SK-N-SH treated with all-trans-retinoic acid at 6 μM for 48 hours (cell line): ENCODE measurements around the gene RBM44.

Source experiments
- ATAC-seq: fragments of 200-7000 bp; cut with Tn5 transposase; 3 replicates; pipeline ENCODE4 v1.9.1; 2020; ENCODE audit warnings: mild to moderate bottlenecking, moderate library complexity
- BACH2 ChIP-seq: fragments of 250-450 bp; sonication (Bioruptor Pico); IDR thresholded peaks from 2 replicates; pipeline ENCODE4 v1.9.0; 2021; ENCODE audit warnings: mild to moderate bottlenecking, borderline replicate concordance
- ESRRG ChIP-seq: fragments of 250-450 bp; sonication (Bioruptor Pico); IDR thresholded peaks from 2 replicates; pipeline ENCODE4 v1.6.1; 2021; ENCODE audit warnings: mild to moderate bottlenecking
- GLIS3 ChIP-seq: fragments of 250-450 bp; sonication (Bioruptor Pico); IDR thresholded peaks from 2 replicates; pipeline ENCODE4 v1.5.0; 2020; ENCODE audit warnings: mild to moderate bottlenecking, moderate library complexity
- ISL1 ChIP-seq: fragments of 250-450 bp; sonication (Bioruptor Pico); IDR thresholded peaks from 2 replicates; pipeline ENCODE4 v2.1.2; 2022; ENCODE audit warnings: mild to moderate bottlenecking, moderate library complexity
- OSR1 ChIP-seq: fragments of 250-450 bp; sonication (Bioruptor Pico); IDR thresholded peaks from 2 replicates; pipeline ENCODE4 v1.8.0; 2022; ENCODE audit warnings: moderate library complexity, mild to moderate bottlenecking, inconsistent platforms
- PPARA ChIP-seq: fragments of 250-450 bp; sonication (Bioruptor Pico); IDR thresholded peaks from 2 replicates; pipeline ENCODE4 v1.5.0; 2020; ENCODE audit warnings: mild to moderate bottlenecking, borderline replicate concordance
- RARB ChIP-seq: fragments of 250-450 bp; sonication (Bioruptor Pico); IDR thresholded peaks from 2 replicates; pipeline ENCODE4 v1.8.0; 2021; ENCODE audit warnings: mild to moderate bottlenecking, moderate library complexity
- SNAI2 ChIP-seq: fragments of 250-450 bp; sonication (Bioruptor Pico); IDR thresholded peaks from 2 replicates; pipeline ENCODE4 v1.5.0; 2020; ENCODE audit warnings: mild to moderate bottlenecking, moderate library complexity
- TCF4 ChIP-seq: fragments of 250-450 bp; sonication (Bioruptor Pico); IDR thresholded peaks from 2 replicates; pipeline ENCODE4 v1.8.0; 2021; ENCODE audit warnings: mild to moderate bottlenecking, moderate library complexity, borderline replicate concordance
- TOX ChIP-seq: fragments of 250-450 bp; sonication (Bioruptor Pico); IDR thresholded peaks from 2 replicates; pipeline ENCODE4 v1.8.0; 2021; ENCODE audit warnings: mild to moderate bottlenecking, moderate library complexity, borderline replicate concordance
- ZFP3 ChIP-seq: fragments of 250-450 bp; sonication (Bioruptor Pico); IDR thresholded peaks from 2 replicates; pipeline ENCODE4 v1.5.0; 2020; ENCODE audit warnings: mild to moderate bottlenecking, moderate library complexity
- ZFP30 ChIP-seq: fragments of 450-650 bp; formaldehyde crosslinking; IDR thresholded peaks from 2 replicates; pipeline ENCODE4 v1.5.0; 2022; ENCODE audit warnings: mild to moderate bottlenecking, moderate library complexity
- ZNF565 ChIP-seq: fragments of 450-650 bp; formaldehyde crosslinking; conservative IDR thresholded peaks from 2 replicates; pipeline ENCODE4 v1.5.0; 2020; ENCODE audit warnings: low read depth, mild to moderate bottlenecking, moderate library complexity
- ZNF8 ChIP-seq: fragments of 450-650 bp; formaldehyde crosslinking; IDR thresholded peaks from 2 replicates; pipeline ENCODE4 v1.5.0; 2020; ENCODE audit warnings: mild to moderate bottlenecking, moderate library complexity
- TF ChIP-seq, protein P1 (sequence below): fragments of 250-450 bp; sonication (Bioruptor Pico); IDR thresholded peaks from 2 replicates; pipeline ENCODE4 v1.5.1; 2021; ENCODE audit warnings: mild to moderate bottlenecking, moderate library complexity
- TF ChIP-seq, protein P2 (sequence below): fragments of 250-450 bp; sonication (Bioruptor Pico); IDR thresholded peaks from 2 replicates; pipeline ENCODE4 v1.8.0; 2020; ENCODE audit warnings: mild to moderate bottlenecking, moderate library complexity, borderline replicate concordance
- TF ChIP-seq, protein P3 (sequence below): fragments of 250-450 bp; sonication (Bioruptor Pico); IDR thresholded peaks from 2 replicates; pipeline ENCODE4 v1.8.0; 2021; ENCODE audit warnings: low read depth, mild to moderate bottlenecking, moderate library complexity, borderline replicate concordance
- TF ChIP-seq, protein P4 (sequence below): fragments of 250-450 bp; sonication (Bioruptor Pico); IDR thresholded peaks from 2 replicates; pipeline ENCODE4 v1.5.1; 2020; ENCODE audit warnings: low read depth, mild to moderate bottlenecking, moderate library complexity

Gene RBM44

DNA sequence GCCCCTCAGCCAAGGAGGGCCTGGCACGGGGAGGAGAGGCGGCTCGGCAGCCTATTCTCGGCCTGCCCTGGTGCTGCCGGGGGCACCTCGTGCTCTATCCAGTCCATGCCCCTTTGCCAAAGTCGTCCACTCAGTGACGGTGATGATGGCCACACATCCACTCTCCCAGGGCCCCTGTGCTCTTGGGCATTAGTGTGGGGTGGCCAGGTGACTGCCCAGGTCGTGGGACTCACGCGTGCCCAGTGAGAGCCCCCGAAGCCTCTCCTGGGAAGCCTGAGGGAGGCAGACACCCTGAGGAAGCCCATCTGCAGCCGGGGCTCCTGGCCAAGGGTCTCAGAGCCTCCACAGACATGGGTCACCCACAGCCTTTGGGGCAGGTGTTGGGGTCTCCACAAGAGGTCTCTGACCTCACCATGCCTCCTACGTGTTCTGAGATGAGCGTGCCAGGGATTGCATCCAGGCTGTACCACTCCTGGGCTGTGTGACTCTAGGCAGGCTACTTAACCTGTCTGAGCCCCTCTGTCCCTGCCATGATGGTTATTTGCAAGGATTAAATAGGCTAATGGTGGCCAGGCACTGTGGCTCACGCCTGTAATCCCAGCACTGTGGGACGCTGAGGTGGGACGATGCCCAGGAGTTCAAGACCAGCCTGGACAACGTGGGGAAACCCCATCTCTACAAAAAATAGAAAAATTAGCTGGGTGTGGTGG is 73.8 kb downstream of the RBM44 start (continued):
- no peak for TF ChIP-seq GLIS3 (CRISPR knock-in tag)
- TF ChIP-seq, protein P1, sequence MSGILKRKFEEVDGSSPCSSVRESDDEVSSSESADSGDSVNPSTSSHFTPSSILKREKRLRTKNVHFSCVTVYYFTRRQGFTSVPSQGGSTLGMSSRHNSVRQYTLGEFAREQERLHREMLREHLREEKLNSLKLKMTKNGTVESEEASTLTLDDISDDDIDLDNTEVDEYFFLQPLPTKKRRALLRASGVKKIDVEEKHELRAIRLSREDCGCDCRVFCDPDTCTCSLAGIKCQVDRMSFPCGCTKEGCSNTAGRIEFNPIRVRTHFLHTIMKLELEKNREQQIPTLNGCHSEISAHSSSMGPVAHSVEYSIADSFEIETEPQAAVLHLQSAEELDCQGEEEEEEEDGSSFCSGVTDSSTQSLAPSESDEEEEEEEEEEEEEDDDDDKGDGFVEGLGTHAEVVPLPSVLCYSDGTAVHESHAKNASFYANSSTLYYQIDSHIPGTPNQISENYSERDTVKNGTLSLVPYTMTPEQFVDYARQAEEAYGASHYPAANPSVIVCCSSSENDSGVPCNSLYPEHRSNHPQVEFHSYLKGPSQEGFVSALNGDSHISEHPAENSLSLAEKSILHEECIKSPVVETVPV (CRISPR knock-in tag), result no peak

DNA sequence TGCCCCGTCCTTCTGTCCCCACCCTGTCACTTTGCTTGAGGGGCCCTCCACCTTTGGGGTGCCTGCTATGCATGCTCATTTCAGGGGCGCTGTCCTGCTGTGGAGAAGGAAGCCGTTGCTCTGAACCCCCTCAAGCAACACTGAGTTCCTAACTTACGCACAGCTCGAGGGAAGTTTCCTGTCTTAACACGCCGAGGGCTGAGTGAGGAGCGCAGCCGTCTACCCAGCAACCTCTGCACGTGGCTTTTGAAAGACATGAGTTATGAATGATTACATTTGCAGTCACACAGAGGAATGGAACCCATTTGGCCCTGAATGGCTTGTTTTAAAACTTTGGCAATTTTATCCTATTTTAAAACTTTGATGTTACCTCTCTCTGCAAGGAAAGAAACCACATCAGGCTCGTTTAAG is 74.8 kb downstream of the RBM44 start:
- ATAC-seq, result no peak
- TF ChIP-seq PPARA (CRISPR knock-in tag) (no peak), ZNF565 (no peak), ZNF8 (CRISPR knock-in tag) (no peak), GLIS3 (CRISPR knock-in tag) (no peak), TOX (CRISPR knock-in tag) (no peak), BACH2 (CRISPR knock-in tag) (no peak), TCF4 (no peak)
- TF ChIP-seq, protein P2, sequence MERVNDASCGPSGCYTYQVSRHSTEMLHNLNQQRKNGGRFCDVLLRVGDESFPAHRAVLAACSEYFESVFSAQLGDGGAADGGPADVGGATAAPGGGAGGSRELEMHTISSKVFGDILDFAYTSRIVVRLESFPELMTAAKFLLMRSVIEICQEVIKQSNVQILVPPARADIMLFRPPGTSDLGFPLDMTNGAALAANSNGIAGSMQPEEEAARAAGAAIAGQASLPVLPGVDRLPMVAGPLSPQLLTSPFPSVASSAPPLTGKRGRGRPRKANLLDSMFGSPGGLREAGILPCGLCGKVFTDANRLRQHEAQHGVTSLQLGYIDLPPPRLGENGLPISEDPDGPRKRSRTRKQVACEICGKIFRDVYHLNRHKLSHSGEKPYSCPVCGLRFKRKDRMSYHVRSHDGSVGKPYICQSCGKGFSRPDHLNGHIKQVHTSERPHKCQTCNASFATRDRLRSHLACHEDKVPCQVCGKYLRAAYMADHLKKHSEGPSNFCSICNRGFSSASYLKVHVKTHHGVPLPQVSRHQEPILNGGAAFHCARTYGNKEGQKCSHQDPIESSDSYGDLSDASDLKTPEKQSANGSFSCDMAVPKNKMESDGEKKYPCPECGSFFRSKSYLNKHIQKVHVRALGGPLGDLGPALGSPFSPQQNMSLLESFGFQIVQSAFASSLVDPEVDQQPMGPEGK (CRISPR knock-in tag), result no peak
- TF ChIP-seq, protein P3, sequence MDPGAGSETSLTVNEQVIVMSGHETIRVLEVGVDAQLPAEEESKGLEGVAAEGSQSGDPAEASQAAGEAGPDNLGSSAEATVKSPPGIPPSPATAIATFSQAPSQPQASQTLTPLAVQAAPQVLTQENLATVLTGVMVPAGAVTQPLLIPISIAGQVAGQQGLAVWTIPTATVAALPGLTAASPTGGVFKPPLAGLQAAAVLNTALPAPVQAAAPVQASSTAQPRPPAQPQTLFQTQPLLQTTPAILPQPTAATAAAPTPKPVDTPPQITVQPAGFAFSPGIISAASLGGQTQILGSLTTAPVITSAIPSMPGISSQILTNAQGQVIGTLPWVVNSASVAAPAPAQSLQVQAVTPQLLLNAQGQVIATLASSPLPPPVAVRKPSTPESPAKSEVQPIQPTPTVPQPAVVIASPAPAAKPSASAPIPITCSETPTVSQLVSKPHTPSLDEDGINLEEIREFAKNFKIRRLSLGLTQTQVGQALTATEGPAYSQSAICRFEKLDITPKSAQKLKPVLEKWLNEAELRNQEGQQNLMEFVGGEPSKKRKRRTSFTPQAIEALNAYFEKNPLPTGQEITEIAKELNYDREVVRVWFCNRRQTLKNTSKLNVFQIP (CRISPR knock-in tag), result no peak
- TF ChIP-seq, protein P4, sequence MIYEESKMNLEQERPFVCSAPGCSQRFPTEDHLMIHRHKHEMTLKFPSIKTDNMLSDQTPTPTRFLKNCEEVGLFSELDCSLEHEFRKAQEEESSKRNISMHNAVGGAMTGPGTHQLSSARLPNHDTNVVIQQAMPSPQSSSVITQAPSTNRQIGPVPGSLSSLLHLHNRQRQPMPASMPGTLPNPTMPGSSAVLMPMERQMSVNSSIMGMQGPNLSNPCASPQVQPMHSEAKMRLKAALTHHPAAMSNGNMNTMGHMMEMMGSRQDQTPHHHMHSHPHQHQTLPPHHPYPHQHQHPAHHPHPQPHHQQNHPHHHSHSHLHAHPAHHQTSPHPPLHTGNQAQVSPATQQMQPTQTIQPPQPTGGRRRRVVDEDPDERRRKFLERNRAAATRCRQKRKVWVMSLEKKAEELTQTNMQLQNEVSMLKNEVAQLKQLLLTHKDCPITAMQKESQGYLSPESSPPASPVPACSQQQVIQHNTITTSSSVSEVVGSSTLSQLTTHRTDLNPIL (CRISPR knock-in tag), result no peak

DNA sequence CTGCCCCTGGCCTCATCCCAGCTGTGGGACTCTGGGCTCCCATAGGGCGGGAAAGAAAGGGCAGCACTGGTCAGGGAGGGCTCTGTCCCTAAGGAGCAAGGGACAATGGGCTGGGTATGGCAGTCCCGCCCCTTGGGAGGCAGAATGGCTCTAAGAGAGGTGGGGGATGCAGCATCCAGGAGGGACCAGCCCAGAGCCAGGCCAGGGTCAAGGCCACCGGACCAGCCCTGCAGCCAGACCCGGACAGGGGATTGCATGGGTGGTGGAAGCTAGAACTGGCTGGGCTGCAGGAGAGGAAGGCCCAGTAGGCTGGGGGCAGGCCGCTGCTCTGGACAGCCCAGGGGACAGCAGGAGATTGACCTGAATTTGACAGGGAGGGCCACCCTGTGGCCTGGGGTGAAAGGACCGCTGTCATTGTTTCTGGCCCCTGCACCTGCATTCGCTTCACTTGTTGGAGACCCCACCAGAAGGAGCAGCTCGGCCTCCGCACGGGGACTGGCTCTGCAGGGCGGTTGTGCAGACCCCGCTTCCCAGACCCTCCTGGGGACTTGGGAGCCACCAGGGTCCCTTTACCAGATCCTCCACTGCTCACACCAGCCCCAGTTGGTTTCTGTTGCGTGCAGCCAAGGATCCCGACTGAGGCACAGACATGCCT is 75.4 kb downstream of the RBM44 start:
- ATAC-seq, result no peak
- TF ChIP-seq, protein P1 (CRISPR knock-in tag), result no peak
- TF ChIP-seq ZFP3 (CRISPR knock-in tag) (no peak), OSR1 (no peak), ZNF565 (no peak), RARB (CRISPR knock-in tag) (no peak), GLIS3 (CRISPR knock-in tag) (no peak), TCF4 (no peak), ZFP30 (no peak), ESRRG (CRISPR knock-in tag) (no peak), ISL1 (CRISPR knock-in tag) (no peak), SNAI2 (CRISPR knock-in tag) (no peak)
- TF ChIP-seq, protein P3 (CRISPR knock-in tag), result no peak
- TF ChIP-seq, protein P4 (CRISPR knock-in tag), result no peak
- TF ChIP-seq, protein P2 (CRISPR knock-in tag), result no peak
